ENCODE results near the gene HPS5.
"Not testable (repeated sequence)": the region's sequence is repeated elsewhere in the genome, so short reads cannot be mapped to it uniquely, and the experiment has no call there.

Gene HPS5

GRCh38 chr11:18277565-18278271 is 44.2 kb downstream of the HPS5 start:
- H3K4me3 ChIP-seq (ENCODE audit: low read length): no peak overlapping the region
- DNase-seq (ENCODE audit: low read depth): no peak
- TF ChIP-seq CTCF (conservative IDR thresholded peaks at IDR 0.05; ENCODE audit: low read length): no peak

- no peak for DNase-seq (ENCODE audit: low read depth)
- no peak overlapping the region for H3K4me3 ChIP-seq (ENCODE audit: low read length)
- no peak for TF ChIP-seq CTCF (conservative IDR thresholded peaks at IDR 0.05; ENCODE audit: low read length)
These were observed 50.7 kb downstream of the HPS5 start for GRCh38 chr11:18271206-18271605.

- TF ChIP-seq CTCF (conservative IDR thresholded peaks at IDR 0.05; ENCODE audit: low read length): no peak
- DNase-seq (ENCODE audit: low read depth): no peak
- no peak overlapping the region for H3K4me3 ChIP-seq (ENCODE audit: low read length)
These were observed 51.8 kb downstream of the HPS5 start for GRCh38 chr11:18270102-18270501.

- H3K4me3 ChIP-seq (ENCODE audit: low read length); DNase-seq (ENCODE audit: low read depth): not testable (repeated sequence)
These were observed 52.7 kb downstream of the HPS5 start for GRCh38 chr11:18269252-18269651.

GRCh38 chr11:18267335-18268133 is 54.4 kb downstream of the HPS5 start:
- not testable (repeated sequence) for H3K4me3 ChIP-seq (ENCODE audit: low read length); DNase-seq (ENCODE audit: low read depth)

GRCh38 chr11:18265949-18266348 is 56.0 kb downstream of the HPS5 start, which contains the start of gene SAA1:
SAA1 (plus strand) TSS chr11:18266264; CDS start chr11:18266888, 624 bp downstream.
- TF ChIP-seq CTCF (conservative IDR thresholded peaks at IDR 0.05; ENCODE audit: low read length): no peak
- DNase-seq (ENCODE audit: low read depth): peak; percentile 35
- H3K4me3 ChIP-seq (ENCODE audit: low read length): no peak within 1 kb of the TSS

GRCh38 chr11:18264677-18265555 is 57.0 kb downstream of the HPS5 start:
- no peak for DNase-seq (ENCODE audit: low read depth)
- no peak for TF ChIP-seq CTCF (conservative IDR thresholded peaks at IDR 0.05; ENCODE audit: low read length)
- no peak overlapping the region for H3K4me3 ChIP-seq (ENCODE audit: low read length)

Data from AG10803 (cell line).